ENCODE results near the gene SEMA3E.

DNA sequence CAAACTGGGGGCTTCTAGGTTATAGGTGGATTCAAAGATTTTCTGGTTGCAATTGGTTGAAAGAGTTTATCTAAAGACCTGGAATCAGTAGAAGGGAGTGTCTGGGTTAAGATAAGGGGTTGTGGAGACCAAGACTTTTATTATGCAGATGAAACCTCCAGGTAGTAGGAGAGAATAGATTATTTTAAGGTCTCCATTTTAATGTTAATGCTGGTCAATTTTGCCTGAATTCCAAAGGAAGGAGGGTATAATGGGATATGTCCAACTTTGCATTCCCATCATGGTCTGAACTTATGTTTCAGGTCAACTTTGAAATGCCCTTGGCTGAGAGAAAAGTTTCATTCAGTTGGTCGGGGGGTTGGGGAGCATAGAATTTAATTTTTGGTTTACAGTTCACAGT, 44.3 kb upstream of the SEMA3E start:
- TF ChIP-seq POU2F2 (IDR thresholded peaks at IDR 0.05; ENCODE audit: borderline replicate concordance, low read depth, low read length) (no peak), FOXM1 (IDR thresholded peaks at IDR 0.05; ENCODE audit: low read depth, low read length) (no peak)

Data from GM12878 (cell line).